ENCODE measurements around the gene MYO6.

GRCh38 chr6:75892384-75892783 is 143.3 kb downstream of the MYO6 start:
- TF ChIP-seq RARB (CRISPR knock-in tag; IDR thresholded peaks at IDR 0.05), result no peak
- TF ChIP-seq OSR1 (CRISPR knock-in tag; IDR thresholded peaks at IDR 0.05), result no peak
- TF ChIP-seq BACH2 (CRISPR knock-in tag; IDR thresholded peaks at IDR 0.05; ENCODE audit: borderline replicate concordance), result no peak
- TF ChIP-seq CSRNP3 (CRISPR knock-in tag; IDR thresholded peaks at IDR 0.05), result no peak
- TF ChIP-seq PPARA (CRISPR knock-in tag; IDR thresholded peaks at IDR 0.05; ENCODE audit: borderline replicate concordance), result no peak
- TF ChIP-seq ZNF565 (CRISPR knock-in tag; conservative IDR thresholded peaks at IDR 0.05; ENCODE audit: low read depth), result no peak
